ENCODE data around the gene ARPC5.
A peak's percentile ranks its signal among the peaks of the same experiment; 100 is the strongest.
"Not testable (repeated sequence)": the region's sequence is repeated elsewhere in the genome, so short reads cannot be mapped to it uniquely, and the experiment has no call there.

The ARPC5 gene

DNA sequence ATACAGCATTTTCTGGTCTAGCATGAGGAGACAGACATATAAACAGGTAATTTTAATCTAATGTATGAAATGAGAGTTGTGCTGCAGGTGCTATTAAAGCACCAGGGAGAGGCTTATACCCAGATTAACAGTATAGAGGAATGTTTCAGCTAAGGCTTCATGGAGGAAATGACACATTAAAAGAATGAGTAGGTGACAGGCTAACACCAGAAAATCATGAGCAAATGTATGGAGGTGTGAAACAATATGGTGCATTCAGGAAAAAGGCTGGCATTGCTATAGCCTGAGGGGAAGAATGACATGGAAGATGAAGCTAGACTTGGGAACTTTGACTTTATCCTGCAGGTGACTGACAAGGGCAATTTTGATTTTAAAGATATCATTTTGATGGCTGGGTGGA lies 7.0 kb downstream of the ARPC5 start:
- no peak for TF ChIP-seq CTCF (IDR thresholded peaks at IDR 0.05; ENCODE audit: low read length, missing control alignments)
- no peak overlapping the region for H3K4me3 ChIP-seq (replicated peaks; ENCODE audit: low read depth, low read length)
- no peak for DNase-seq (ENCODE audit: low read depth)

DNA sequence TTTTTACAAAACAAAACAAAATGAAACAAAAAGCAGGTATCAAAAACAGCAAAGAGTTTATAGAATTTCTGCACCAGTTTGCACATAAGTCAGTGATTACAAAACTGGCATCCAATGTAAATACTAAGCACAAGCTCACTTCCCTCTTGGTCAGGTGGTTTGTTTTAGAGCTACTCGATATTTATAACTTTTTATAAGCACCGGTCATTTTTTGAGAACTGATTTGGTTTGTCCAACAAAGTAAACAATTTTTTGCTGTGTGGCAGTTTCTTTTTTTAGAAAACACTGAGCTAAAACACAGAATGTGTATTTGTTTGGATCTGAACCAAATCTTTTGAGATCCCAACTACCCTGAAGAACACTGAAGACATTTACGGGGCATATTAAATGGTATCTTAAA lies 9.3 kb downstream of the ARPC5 start:
- not testable (repeated sequence) for DNase-seq (ENCODE audit: low read depth); H3K4me3 ChIP-seq (replicated peaks; ENCODE audit: low read depth, low read length)

GRCh38 chr1:183622884-183623785 lies 12.4 kb downstream of the ARPC5 start:
- peak; percentile 71 for TF ChIP-seq CTCF (IDR thresholded peaks at IDR 0.05; ENCODE audit: low read length, missing control alignments)

GRCh38 chr1:183622013-183622412 lies 13.6 kb downstream of the ARPC5 start:
- H3K4me3 ChIP-seq (replicated peaks; ENCODE audit: low read depth, low read length), result no peak overlapping the region
- no peak for TF ChIP-seq CTCF (IDR thresholded peaks at IDR 0.05; ENCODE audit: low read length, missing control alignments)
- no peak for DNase-seq (ENCODE audit: low read depth)

More at GRCh38 chr1:183622884-183623785, 12.4 kb downstream of the ARPC5 start:
- peak; percentile 79 for DNase-seq (ENCODE audit: low read depth)
- H3K4me3 ChIP-seq (replicated peaks; ENCODE audit: low read depth, low read length), result no peak overlapping the region

GRCh38 chr1:183620311-183620710 lies 15.3 kb downstream of the ARPC5 start:
- no peak overlapping the region for H3K4me3 ChIP-seq (replicated peaks; ENCODE audit: low read depth, low read length)
- TF ChIP-seq CTCF (IDR thresholded peaks at IDR 0.05; ENCODE audit: low read length, missing control alignments), result no peak
- DNase-seq (ENCODE audit: low read depth), result no peak

DNA sequence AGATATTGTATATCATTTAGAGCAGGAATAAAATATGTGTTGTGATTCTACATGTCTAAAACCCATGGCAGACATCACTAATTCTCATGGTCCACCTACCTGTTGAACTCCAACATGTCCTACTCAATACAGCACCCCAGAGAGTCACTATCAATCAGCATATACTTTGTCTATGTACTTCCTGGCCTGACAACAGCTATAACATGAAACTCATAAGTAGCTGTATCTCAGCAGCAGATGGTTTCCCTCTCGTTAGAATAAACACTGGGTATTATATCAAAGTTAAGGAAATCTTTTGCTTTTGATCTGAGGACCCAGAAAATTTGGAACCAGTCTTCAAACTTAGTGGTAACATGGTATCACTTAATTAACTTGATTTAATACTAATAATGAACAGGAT lies 15.8 kb downstream of the ARPC5 start:
- DNase-seq (ENCODE audit: low read depth), result no peak
- TF ChIP-seq CTCF (IDR thresholded peaks at IDR 0.05; ENCODE audit: low read length, missing control alignments), result no peak

GRCh38 chr1:183618202-183618601 lies 17.4 kb downstream of the ARPC5 start:
- DNase-seq (ENCODE audit: low read depth); H3K4me3 ChIP-seq (replicated peaks; ENCODE audit: low read depth, low read length): not testable (repeated sequence)

More for the DNA sequence above, 15.8 kb downstream of the ARPC5 start:
- no peak overlapping the region for H3K4me3 ChIP-seq (replicated peaks; ENCODE audit: low read depth, low read length)

- DNase-seq (ENCODE audit: low read depth); H3K4me3 ChIP-seq (replicated peaks; ENCODE audit: low read depth, low read length): not testable (repeated sequence)
Measured at GRCh38 chr1:183612975-183613374, 22.6 kb downstream of the ARPC5 start.
